OCI-LY1 (cell line): ENCODE data around the gene LDLRAD4.
A peak's percentile ranks its signal among the peaks of the same experiment; 100 is the strongest.

Experiments used
- H2AFZ ChIP-seq: fragments of 200-600 bp; sonication (generic), shearing (Covaris generic); 2 replicates; pipeline ENCODE4 v1.6.0; 2014; ENCODE audit warnings: antibody characterized with exemption, mild to moderate bottlenecking, low read length
- H3F3A ChIP-seq: fragments of 200-600 bp; sonication (generic), shearing (Covaris generic); 2 replicates; pipeline ENCODE4 v1.6.0; 2014; ENCODE audit warnings: mild to moderate bottlenecking, antibody characterized with exemption, low read length, moderate library complexity; ENCODE audit not compliant: insufficient read depth
- H3K27ac ChIP-seq: fragments of 200-600 bp; sonication (generic); 2 replicates; pipeline ENCODE4 v1.5.1; 2014; ENCODE audit warnings: low read length, mixed run types, mild to moderate bottlenecking, low read depth; ENCODE audit not compliant: poor library complexity, severe bottlenecking
- H3K27me3 ChIP-seq: fragments of 200-600 bp; sonication (generic); 2 replicates; pipeline ENCODE4 v1.6.0; 2014; ENCODE audit warnings: antibody characterized with exemption, mild to moderate bottlenecking, low read length, moderate library complexity; ENCODE audit not compliant: insufficient read depth
- H3K36me3 ChIP-seq: fragments of 200-600 bp; sonication (generic); 2 replicates; pipeline ENCODE4 v1.6.1; 2014; ENCODE audit warnings: mild to moderate bottlenecking, antibody characterized with exemption, low read length, moderate library complexity, mixed read lengths; ENCODE audit not compliant: insufficient read depth
- H3K4me1 ChIP-seq: fragments of 200-600 bp; sonication (generic); 2 replicates; pipeline ENCODE4 v1.5.1; 2014; ENCODE audit warnings: mild to moderate bottlenecking, low read length, moderate library complexity; ENCODE audit not compliant: insufficient read depth, severe bottlenecking
- H3K4me2 ChIP-seq: fragments of 200-600 bp; sonication (generic), shearing (Covaris generic); 2 replicates; pipeline ENCODE4 v1.6.1; 2014; ENCODE audit warnings: low read length
- H3K4me3 ChIP-seq: fragments of 200-600 bp; sonication (generic); 2 replicates; pipeline ENCODE4 v1.5.1; 2014; ENCODE audit warnings: low read length, low read depth, mild to moderate bottlenecking, mixed read lengths; ENCODE audit not compliant: poor library complexity, severe bottlenecking
- H3K79me2 ChIP-seq: fragments of 200-600 bp; shearing (Covaris generic); 2 replicates; pipeline ENCODE4 v1.6.1; 2016; ENCODE audit warnings: mixed run types, low read length, mixed read lengths; ENCODE audit not compliant: insufficient read depth
- H3K9ac ChIP-seq: fragments of 200-600 bp; sonication (generic), shearing (Covaris generic); 2 replicates; pipeline ENCODE4 v1.6.1; 2014; ENCODE audit warnings: mild to moderate bottlenecking, low read length, mixed read lengths
- H3K9me2 ChIP-seq: fragments of 200-600 bp; sonication (generic), shearing (Covaris generic); 2 replicates; pipeline ENCODE4 v1.6.1; 2014; ENCODE audit warnings: low read depth, mild to moderate bottlenecking, low read length, mixed read lengths
- H3K9me3 ChIP-seq: fragments of 200-600 bp; shearing (Covaris generic); 2 replicates; pipeline ENCODE4 v1.6.1; 2014; ENCODE audit warnings: low read length, mixed read lengths
- H4K20me1 ChIP-seq: fragments of 200-600 bp; sonication (generic), shearing (Covaris generic); 2 replicates; pipeline ENCODE4 v1.6.0; 2016; ENCODE audit warnings: mild to moderate bottlenecking, low read length; ENCODE audit not compliant: insufficient read depth
- CTCF ChIP-seq: fragments of 200-600 bp; sonication (generic), shearing (Covaris generic); IDR thresholded peaks from 2 replicates; pipeline ENCODE4 v1.5.1; 2017; ENCODE audit warnings: mild to moderate bottlenecking, antibody characterized with exemption, low read length, moderate library complexity, mixed read lengths
- EZH2 ChIP-seq: fragments of 200-600 bp; sonication (generic), shearing (Covaris generic); IDR thresholded peaks from 2 replicates; pipeline ENCODE4 v1.8.0; 2017; ENCODE audit warnings: borderline replicate concordance, mixed run types, mild to moderate bottlenecking, antibody characterized with exemption, low read length, moderate library complexity, mixed read lengths

The LDLRAD4 gene

GRCh38 chr18:13616041-13616440 is 397.5 kb downstream of the LDLRAD4 start:
- no peak for TF ChIP-seq EZH2
- no peak for TF ChIP-seq CTCF
- Histone ChIP-seq H3K27me3 (no peaks in the 10 kb centered on the region), H3K9ac (peak overlapping the region; percentile 85), H3F3A (peaks cover 18% of the 10 kb centered on the region), H3K9me2 (no peaks in the 10 kb centered on the region), H3K9me3 (no peaks in the 10 kb centered on the region), H3K4me3 (peak overlapping the region; percentile 69), H3K27ac (peak overlapping the region; percentile 99), H3K36me3 (peaks cover 34% of the 10 kb centered on the region; the same call in 1 of the 2 replicates), H3K4me1 (peaks cover 81% of the 10 kb centered on the region), H3K4me2 (peak overlapping the region; percentile 91), H2AFZ (no peak overlapping the region), H4K20me1 (no peaks in the 10 kb centered on the region), H3K79me2 (peaks cover 60% of the 10 kb centered on the region)

DNA sequence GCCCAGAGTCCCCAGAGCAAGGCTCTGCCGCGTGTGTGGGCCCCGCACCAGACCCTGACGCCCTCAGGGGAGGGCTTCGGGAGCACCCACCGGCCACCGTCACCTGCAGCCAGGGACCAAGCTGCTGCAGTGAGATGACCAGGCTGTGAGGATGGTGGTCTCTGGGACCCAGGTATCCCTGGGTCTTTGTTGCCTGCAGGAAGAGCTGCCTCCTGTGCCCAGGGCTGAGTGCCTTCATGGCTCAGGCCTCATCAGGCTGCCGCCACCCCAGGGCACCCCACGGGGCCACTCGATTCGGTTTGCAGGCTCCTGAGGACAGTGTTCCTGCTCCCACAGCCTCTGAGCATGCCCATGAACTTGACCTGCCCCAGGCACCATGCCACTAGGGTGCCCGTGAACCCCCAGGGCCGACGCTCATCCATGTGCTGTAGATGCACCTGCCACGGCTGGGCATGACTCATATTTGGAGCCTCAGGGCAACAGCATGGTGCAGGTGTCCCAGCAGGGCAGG is 398.0 kb downstream of the LDLRAD4 start:
- H3K9me2 ChIP-seq = no peaks in the 10 kb centered on the region
- H4K20me1 ChIP-seq = no peaks in the 10 kb centered on the region
- H3F3A ChIP-seq = peaks cover 15% of the 10 kb centered on the region
- no peaks in the 10 kb centered on the region for H3K9me3 ChIP-seq
- H3K79me2 ChIP-seq = peaks cover 60% of the 10 kb centered on the region
- peak overlapping the region; percentile 99 for H3K27ac ChIP-seq
- peaks cover 39% of the 10 kb centered on the region for H3K36me3 ChIP-seq
- peak overlapping the region; percentile 91 for H3K4me2 ChIP-seq
- H3K4me3 ChIP-seq = peak overlapping the region; percentile 69
- H2AFZ ChIP-seq = no peak overlapping the region
- no peaks in the 10 kb centered on the region for H3K27me3 ChIP-seq
- H3K4me1 ChIP-seq = peaks cover 75% of the 10 kb centered on the region
- peak overlapping the region; percentile 85 for H3K9ac ChIP-seq
- no peak for TF ChIP-seq EZH2
- no peak for TF ChIP-seq CTCF

DNA sequence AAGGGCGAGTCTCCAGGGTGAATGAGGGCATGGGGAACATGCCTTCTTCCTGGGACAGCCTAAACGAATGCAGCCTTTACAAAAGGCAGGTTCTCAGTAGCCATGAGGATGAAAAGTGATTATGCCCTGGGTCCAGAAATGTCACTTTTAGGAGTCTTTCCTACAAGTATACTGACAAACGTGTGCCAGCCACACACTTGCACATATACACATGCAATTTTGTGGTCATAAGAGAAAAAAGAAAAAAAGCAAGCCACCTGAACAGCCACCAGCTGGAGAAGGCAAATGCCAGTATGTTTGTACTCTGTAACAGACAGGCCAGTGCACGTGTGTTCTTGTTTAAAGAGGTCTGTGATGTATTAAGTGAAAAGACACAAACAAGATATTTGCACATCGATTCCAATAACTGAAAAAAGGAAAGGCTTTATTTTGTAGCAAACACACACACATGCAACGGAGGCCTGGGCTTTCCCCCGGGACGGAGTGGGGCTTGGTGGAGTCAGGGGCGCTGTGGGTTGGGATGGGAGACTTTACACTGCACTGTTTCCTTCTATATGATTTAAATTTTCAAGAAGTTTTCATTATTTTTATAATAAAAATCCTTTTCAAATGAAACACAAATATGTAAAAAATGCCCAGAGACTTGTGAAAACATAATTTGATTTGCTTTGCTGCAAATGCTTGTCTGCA is 399.4 kb downstream of the LDLRAD4 start:
- no peak overlapping the region for H2AFZ ChIP-seq
- H4K20me1 ChIP-seq = no peaks in the 10 kb centered on the region
- H3K4me3 ChIP-seq = peak overlapping the region; percentile 18

More for the DNA sequence above, 399.4 kb downstream of the LDLRAD4 start:
- H3K4me2 ChIP-seq = peak overlapping the region; percentile 91
- no peak for TF ChIP-seq EZH2
- TF ChIP-seq CTCF = no peak
- H3K36me3 ChIP-seq = peaks cover 53% of the 10 kb centered on the region
- H3K9me2 ChIP-seq = no peaks in the 10 kb centered on the region
- peak overlapping the region; percentile 85; the same call in 1 of the 2 replicates for H3K9ac ChIP-seq
- H3K9me3 ChIP-seq = no peaks in the 10 kb centered on the region
- H3F3A ChIP-seq = peaks cover 9% of the 10 kb centered on the region
- H3K79me2 ChIP-seq = peaks cover 56% of the 10 kb centered on the region
- peaks cover 73% of the 10 kb centered on the region for H3K4me1 ChIP-seq
- H3K27ac ChIP-seq = peak overlapping the region; percentile 99
- H3K27me3 ChIP-seq = no peaks in the 10 kb centered on the region
